HFF-Myc (cell line): ENCODE results near the gene RGS9.

ENCODE experiments used
- DNase-seq: peaks from one replicate; pipeline ENCODE4 v3.0.0-alpha.2; 2011; ENCODE audit warnings: low read depth; ENCODE audit errors: extremely low read depth
- H3K4me3 ChIP-seq: replicated peaks from 2 replicates; pipeline ENCODE4 v1.5.1; 2011; ENCODE audit warnings: low read depth, mild to moderate bottlenecking, control low read depth, low read length
- TF ChIP-seq, protein P1 (sequence below): IDR thresholded peaks from 2 replicates; pipeline ENCODE4 v1.5.1; 2012; ENCODE audit warnings: mild to moderate bottlenecking, low read depth, low read length, control low read depth; ENCODE audit errors: missing control alignments

Gene RGS9

DNA sequence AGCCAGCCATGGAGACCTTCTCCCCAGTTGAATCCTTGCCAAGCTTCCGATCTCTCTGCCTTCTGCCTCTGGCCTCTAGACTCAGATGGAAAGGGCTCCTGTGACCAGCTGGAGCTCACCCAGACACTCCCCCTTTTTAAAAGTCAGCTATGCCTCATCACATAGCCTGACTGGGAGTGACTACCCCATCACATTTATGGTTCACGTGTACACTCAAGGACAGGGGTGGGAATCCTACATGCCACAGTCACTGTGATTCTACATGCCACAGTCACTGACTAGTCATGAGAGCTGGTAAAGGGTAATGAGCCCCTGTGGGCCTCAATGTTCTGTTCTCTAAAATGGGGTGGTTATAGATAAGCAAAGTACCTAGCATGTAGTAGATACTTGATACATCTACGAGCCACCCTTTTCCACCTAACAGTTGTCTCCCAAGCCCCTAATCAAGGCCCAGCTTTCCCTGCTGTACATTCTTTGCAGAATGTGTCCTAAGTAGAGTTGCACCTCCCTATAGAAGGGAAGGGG, 85.1 kb downstream of the RGS9 start:
- TF ChIP-seq, protein P1, sequence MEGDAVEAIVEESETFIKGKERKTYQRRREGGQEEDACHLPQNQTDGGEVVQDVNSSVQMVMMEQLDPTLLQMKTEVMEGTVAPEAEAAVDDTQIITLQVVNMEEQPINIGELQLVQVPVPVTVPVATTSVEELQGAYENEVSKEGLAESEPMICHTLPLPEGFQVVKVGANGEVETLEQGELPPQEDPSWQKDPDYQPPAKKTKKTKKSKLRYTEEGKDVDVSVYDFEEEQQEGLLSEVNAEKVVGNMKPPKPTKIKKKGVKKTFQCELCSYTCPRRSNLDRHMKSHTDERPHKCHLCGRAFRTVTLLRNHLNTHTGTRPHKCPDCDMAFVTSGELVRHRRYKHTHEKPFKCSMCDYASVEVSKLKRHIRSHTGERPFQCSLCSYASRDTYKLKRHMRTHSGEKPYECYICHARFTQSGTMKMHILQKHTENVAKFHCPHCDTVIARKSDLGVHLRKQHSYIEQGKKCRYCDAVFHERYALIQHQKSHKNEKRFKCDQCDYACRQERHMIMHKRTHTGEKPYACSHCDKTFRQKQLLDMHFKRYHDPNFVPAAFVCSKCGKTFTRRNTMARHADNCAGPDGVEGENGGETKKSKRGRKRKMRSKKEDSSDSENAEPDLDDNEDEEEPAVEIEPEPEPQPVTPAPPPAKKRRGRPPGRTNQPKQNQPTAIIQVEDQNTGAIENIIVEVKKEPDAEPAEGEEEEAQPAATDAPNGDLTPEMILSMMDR, result no peak
- no peak overlapping the region for H3K4me3 ChIP-seq
- DNase-seq, result no peak

DNA sequence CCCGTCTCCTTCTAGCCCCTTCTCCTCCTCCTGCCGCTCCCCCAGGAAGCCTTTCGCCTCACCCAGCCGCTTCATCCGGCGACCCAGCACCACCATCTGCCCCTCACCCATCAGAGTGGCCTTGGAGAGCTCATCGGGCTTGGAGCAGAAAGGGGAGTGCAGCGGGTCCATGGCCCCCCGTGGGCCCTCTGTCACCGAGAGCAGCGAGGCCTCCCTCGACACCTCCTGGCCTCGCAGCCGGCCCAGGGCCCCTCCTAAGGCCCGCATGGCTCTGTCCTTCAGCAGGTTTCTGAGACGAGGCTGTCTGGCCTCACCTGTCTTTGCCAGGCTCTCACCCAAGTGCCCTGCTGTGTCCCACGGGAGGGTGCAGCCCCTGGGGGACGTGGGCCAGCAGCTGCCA, 87.9 kb downstream of the RGS9 start:
- TF ChIP-seq, protein P1, result no peak
- no peak overlapping the region for H3K4me3 ChIP-seq
- DNase-seq, result no peak

GRCh38 chr17:65226227-65226626, 89.1 kb downstream of the RGS9 start:
- TF ChIP-seq, protein P1, result no peak
- H3K4me3 ChIP-seq, result no peak overlapping the region
- no peak for DNase-seq

GRCh38 chr17:65227637-65228036, 90.5 kb downstream of the RGS9 start:
- TF ChIP-seq, protein P1, result no peak
- DNase-seq, result no peak
- H3K4me3 ChIP-seq, result no peak overlapping the region

DNA sequence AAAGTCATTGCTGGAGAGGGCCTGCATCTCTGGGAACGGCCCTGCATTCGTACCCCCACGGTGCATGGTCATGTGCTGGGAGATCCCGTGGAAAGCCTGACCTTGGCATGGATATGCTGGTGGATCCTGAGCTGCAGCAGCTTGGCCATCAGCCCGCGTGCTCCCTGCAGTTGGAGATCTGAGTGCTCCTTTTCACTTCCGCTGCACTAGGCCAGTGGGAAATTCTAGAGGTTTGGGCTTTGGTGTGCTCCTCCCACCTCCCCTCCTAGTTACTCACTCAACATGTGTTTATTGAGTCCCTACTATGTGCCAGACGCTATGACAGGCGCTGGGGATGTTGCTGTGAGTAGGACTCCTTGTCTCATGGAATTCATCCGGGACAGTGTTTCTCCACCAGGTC, 91.1 kb downstream of the RGS9 start:
- DNase-seq, result no peak
- no peak overlapping the region for H3K4me3 ChIP-seq
- TF ChIP-seq, protein P1, result no peak

- no peak overlapping the region for H3K4me3 ChIP-seq
- DNase-seq, result peak; percentile 69
- TF ChIP-seq, protein P1, result no peak
Observed at GRCh38 chr17:65228734-65229620, 91.8 kb downstream of the RGS9 start.
